ENCODE results near the gene LARGE1.

Gene LARGE1

GRCh38 chr22:33382436-33382835 is 537.8 kb downstream of the LARGE1 start:
- TF ChIP-seq, protein P1, sequence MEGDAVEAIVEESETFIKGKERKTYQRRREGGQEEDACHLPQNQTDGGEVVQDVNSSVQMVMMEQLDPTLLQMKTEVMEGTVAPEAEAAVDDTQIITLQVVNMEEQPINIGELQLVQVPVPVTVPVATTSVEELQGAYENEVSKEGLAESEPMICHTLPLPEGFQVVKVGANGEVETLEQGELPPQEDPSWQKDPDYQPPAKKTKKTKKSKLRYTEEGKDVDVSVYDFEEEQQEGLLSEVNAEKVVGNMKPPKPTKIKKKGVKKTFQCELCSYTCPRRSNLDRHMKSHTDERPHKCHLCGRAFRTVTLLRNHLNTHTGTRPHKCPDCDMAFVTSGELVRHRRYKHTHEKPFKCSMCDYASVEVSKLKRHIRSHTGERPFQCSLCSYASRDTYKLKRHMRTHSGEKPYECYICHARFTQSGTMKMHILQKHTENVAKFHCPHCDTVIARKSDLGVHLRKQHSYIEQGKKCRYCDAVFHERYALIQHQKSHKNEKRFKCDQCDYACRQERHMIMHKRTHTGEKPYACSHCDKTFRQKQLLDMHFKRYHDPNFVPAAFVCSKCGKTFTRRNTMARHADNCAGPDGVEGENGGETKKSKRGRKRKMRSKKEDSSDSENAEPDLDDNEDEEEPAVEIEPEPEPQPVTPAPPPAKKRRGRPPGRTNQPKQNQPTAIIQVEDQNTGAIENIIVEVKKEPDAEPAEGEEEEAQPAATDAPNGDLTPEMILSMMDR (IDR thresholded peaks at IDR 0.05) = no peak

GRCh38 chr22:33381531-33382406 is 538.5 kb downstream of the LARGE1 start:
- TF ChIP-seq, protein P1 (IDR thresholded peaks at IDR 0.05) = no peak

GRCh38 chr22:33380789-33381530 is 539.3 kb downstream of the LARGE1 start:
- TF ChIP-seq, protein P1 (IDR thresholded peaks at IDR 0.05) = no peak

- TF ChIP-seq, protein P1 (IDR thresholded peaks at IDR 0.05) = no peak
Observed at GRCh38 chr22:33379836-33380235, 540.4 kb downstream of the LARGE1 start.

- TF ChIP-seq, protein P1 (IDR thresholded peaks at IDR 0.05) = no peak
Observed at GRCh38 chr22:33372875-33373274, 547.4 kb downstream of the LARGE1 start.

DNA sequence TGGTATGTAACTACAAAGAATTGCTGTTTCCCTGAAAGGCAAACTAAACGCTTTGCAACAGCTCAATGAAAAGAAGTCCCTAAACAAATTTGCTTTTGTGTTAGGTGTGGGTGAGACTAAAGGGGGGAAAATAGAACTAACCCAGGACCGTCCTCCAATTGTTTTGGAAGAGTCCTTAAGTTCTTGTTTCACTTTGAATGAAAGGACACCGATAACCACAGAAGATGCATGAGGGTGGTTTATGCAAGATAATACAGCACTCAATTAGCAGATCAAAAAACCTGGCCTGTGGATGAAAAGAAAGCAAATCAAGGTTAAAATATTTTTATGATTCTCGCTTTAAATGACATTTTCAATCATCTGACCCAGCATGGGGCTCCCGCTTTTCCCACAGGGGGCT is 557.6 kb downstream of the LARGE1 start:
- TF ChIP-seq, protein P1 (IDR thresholded peaks at IDR 0.05) = no peak

DNA sequence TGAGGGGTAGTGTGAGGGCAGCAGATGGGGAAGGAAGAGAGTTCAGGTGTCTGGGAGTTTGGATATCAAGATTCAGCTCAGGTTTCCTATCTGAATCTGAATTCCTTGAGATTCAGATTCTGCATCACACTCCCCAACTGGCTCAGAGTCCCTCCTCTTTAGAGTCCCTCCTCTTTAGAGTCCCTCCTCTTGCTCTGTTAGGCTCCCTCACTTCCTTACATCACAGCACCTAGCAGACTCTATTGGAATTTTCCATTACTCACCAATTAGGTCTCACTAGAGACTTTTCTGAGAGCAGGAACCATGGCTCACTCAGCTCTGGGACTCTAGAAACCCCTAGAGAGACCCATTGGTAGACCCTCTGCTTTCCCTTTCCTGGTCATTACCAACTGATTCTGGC is 558.7 kb downstream of the LARGE1 start:
- TF ChIP-seq, protein P1 (IDR thresholded peaks at IDR 0.05) = no peak
